DOHH2 (cell line): Measurements from ENCODE around the gene NPHP3.
A peak's percentile ranks its signal among the peaks of the same experiment; 100 is the strongest.

Experiments used
- H3F3A ChIP-seq: fragments of 200-600 bp; sonication (generic), shearing (Covaris generic); 2 replicates; pipeline ENCODE4 v1.6.0; 2016; ENCODE audit warnings: antibody characterized with exemption, mild to moderate bottlenecking; ENCODE audit not compliant: control insufficient read depth, insufficient read depth
- H3K27ac ChIP-seq: fragments of 200-600 bp; sonication (generic); 2 replicates; pipeline ENCODE4 v1.5.1; 2014; ENCODE audit warnings: low read depth, mild to moderate bottlenecking, low read length, moderate library complexity
- H3K27me3 ChIP-seq: fragments of 200-600 bp; sonication (generic); 2 replicates; pipeline ENCODE4 v1.6.1; 2014; ENCODE audit warnings: mild to moderate bottlenecking, low read length, mixed read lengths; ENCODE audit not compliant: control insufficient read depth
- H3K36me3 ChIP-seq: fragments of 200-600 bp; sonication (generic); 2 replicates; pipeline ENCODE4 v1.6.1; 2014; ENCODE audit warnings: mild to moderate bottlenecking, low read length, moderate library complexity, mixed read lengths; ENCODE audit not compliant: control insufficient read depth
- H3K4me1 ChIP-seq: fragments of 200-600 bp; sonication (generic); 2 replicates; pipeline ENCODE4 v1.6.1; 2014; ENCODE audit warnings: mild to moderate bottlenecking, low read length, mixed read lengths; ENCODE audit not compliant: control insufficient read depth
- H3K4me2 ChIP-seq: fragments of 200-600 bp; sonication (generic); 2 replicates; pipeline ENCODE4 v1.6.0; 2014; ENCODE audit warnings: mild to moderate bottlenecking, low read length, moderate library complexity
- H3K4me3 ChIP-seq: fragments of 200-600 bp; sonication (generic); 2 replicates; pipeline ENCODE4 v1.5.1; 2014; ENCODE audit warnings: mild to moderate bottlenecking, low read length, mixed read lengths
- H3K79me2 ChIP-seq: fragments of 200-600 bp; sonication (generic); 2 replicates; pipeline ENCODE4 v1.6.1; 2014; ENCODE audit warnings: mild to moderate bottlenecking, low read length, mixed read lengths; ENCODE audit not compliant: control insufficient read depth
- H3K9me2 ChIP-seq: fragments of 200-600 bp; sonication (generic); replicated peaks from 2 replicates; pipeline ENCODE4 v1.6.1; 2014; ENCODE audit warnings: mild to moderate bottlenecking, low read length, mixed read lengths; ENCODE audit not compliant: control insufficient read depth
- H3K9me3 ChIP-seq: fragments of 200-600 bp; sonication (generic); 2 replicates; pipeline ENCODE4 v1.6.1; 2014; ENCODE audit warnings: antibody characterized with exemption, low read length, mixed read lengths; ENCODE audit not compliant: control insufficient read depth, insufficient read depth
- H4K20me1 ChIP-seq: fragments of 200-600 bp; sonication (generic); 2 replicates; pipeline ENCODE4 v1.6.0; 2014; ENCODE audit warnings: low read depth, mild to moderate bottlenecking, antibody characterized with exemption, low read length, moderate library complexity; ENCODE audit not compliant: control insufficient read depth, insufficient read depth
- CTCF ChIP-seq: fragments of 200-600 bp; sonication (generic); IDR thresholded peaks from one replicate; pipeline ENCODE4 v1.5.1; 2014; ENCODE audit warnings: antibody characterized with exemption, mild to moderate bottlenecking, low read depth, low read length; ENCODE audit not compliant: poor library complexity, severe bottlenecking
- EZH2phosphoT487 ChIP-seq: fragments of 200-600 bp; sonication (generic); IDR thresholded peaks from 2 replicates; pipeline ENCODE4 v1.6.1; 2017; ENCODE audit warnings: borderline replicate concordance, mild to moderate bottlenecking, antibody characterized with exemption, low read length, moderate library complexity, mixed read lengths

NPHP3 gene

DNA sequence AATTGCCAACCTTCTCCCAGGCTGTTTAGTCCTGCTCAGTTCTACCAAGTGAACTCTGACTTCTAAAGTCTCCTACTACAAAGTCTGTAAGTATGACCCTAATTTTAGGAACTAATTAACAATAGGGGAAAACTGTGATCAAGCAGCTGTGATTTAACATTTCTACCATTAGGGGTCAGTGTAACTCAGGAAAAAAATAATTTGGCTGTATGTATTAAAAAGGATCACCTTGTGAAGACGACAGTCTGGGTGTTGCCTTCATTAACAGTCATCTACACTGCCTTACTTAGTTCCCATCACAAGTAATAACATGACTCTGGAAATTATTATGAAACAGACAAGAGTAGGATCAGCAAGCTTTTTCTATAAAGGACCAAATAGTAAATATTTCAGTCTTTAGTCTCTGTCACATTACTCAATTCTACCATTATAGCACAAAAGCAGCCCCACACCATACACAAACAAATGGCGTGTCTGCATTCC lies 4.2 kb upstream of the NPHP3 start:
- TF ChIP-seq CTCF = peak; percentile 82
- no peak for TF ChIP-seq EZH2phosphoT487
- Histone ChIP-seq H3K27ac (no peak overlapping the region), H4K20me1 (no peaks in the 10 kb centered on the region), H3K4me1 (peaks cover 17% of the 10 kb centered on the region), H3K36me3 (no peaks in the 10 kb centered on the region), H3K4me2 (no peak overlapping the region), H3K4me3 (no peak overlapping the region), H3K79me2 (no peaks in the 10 kb centered on the region), H3K9me2 (no peaks in the 10 kb centered on the region), H3K27me3 (peaks cover 10% of the 10 kb centered on the region), H3K9me3 (no peaks in the 10 kb centered on the region), H3F3A (no peaks in the 10 kb centered on the region)

- Histone ChIP-seq H3K27ac (no peak overlapping the region), H3K27me3 (no peaks in the 10 kb centered on the region; the same call in 1 of the 2 replicates)
Observed at GRCh38 chr3:132723024-132723950, 1.1 kb upstream of the NPHP3 start.

GRCh38 chr3:132721479-132722164 lies 587 bp downstream of the NPHP3 start:
- Histone ChIP-seq H3K4me2 (peak overlapping the region; percentile 85), H3K36me3 (no peaks in the 10 kb centered on the region), H3K79me2 (no peaks in the 10 kb centered on the region), H3K9me2 (no peaks in the 10 kb centered on the region), H3K27ac (no peak overlapping the region), H4K20me1 (no peaks in the 10 kb centered on the region), H3K27me3 (no peaks in the 10 kb centered on the region; the same call in 1 of the 2 replicates), H3K9me3 (no peaks in the 10 kb centered on the region), H3K4me1 (peaks cover 20% of the 10 kb centered on the region), H3K4me3 (peak overlapping the region; percentile 91), H3F3A (no peaks in the 10 kb centered on the region)
- TF ChIP-seq EZH2phosphoT487 (no peak), CTCF (no peak)

More at GRCh38 chr3:132723024-132723950, 1.1 kb upstream of the NPHP3 start:
- no peaks in the 10 kb centered on the region for H3F3A ChIP-seq
- peak overlapping the region; percentile 80 for H3K4me3 ChIP-seq
- TF ChIP-seq EZH2phosphoT487 (no peak), CTCF (no peak)
- peak overlapping the region; percentile 90 for H3K4me2 ChIP-seq
- H3K4me1 ChIP-seq = peaks cover 21% of the 10 kb centered on the region
- no peaks in the 10 kb centered on the region for H3K9me3 ChIP-seq
- no peaks in the 10 kb centered on the region for H3K79me2 ChIP-seq
- H4K20me1 ChIP-seq = no peaks in the 10 kb centered on the region
- H3K9me2 ChIP-seq = no peaks in the 10 kb centered on the region
- no peaks in the 10 kb centered on the region for H3K36me3 ChIP-seq
